HEK293 (cell line): Measurements from ENCODE around the gene SLC6A13.

Experiments used
- CTCF ChIA-PET: fragments of 350-600 bp; formaldehyde crosslinking; extraction: SDS; loops from one replicate; lab custom pipeline; 2021; ENCODE audit warnings: antibody characterized with exemption; lab: Yijun Ruan, JAX
- POLR2A ChIA-PET: fragments of 300-600 bp; formaldehyde crosslinking; extraction: SDS; loops from one replicate; lab custom pipeline; 2020; ENCODE audit warnings: antibody characterized with exemption, inconsistent platforms; lab: Yijun Ruan, JAX
- H3K27ac ChIP-seq: fragments of 200-500 bp; sonication (Bioruptor generic); 2 replicates; pipeline ENCODE4 v1.5.1; 2014; ENCODE audit warnings: low read depth, low read length, control low read depth, inconsistent platforms; ENCODE audit errors: extremely low read depth
- H3K36me3 ChIP-seq, 2 experiments: fragments of 200-500 bp in 1 of 2; sonication (Bioruptor generic) in 1 of 2; 1 replicate in 1 of 2; 2 replicates in 1 of 2; pipeline ENCODE4 v1.5.1; 2014 to 2017; ENCODE audit warnings: inconsistent platforms in 2 of 2, low read length in 2 of 2; ENCODE audit not compliant: control insufficient read depth in 2 of 2, insufficient read depth in 1 of 2
- H3K4me1 ChIP-seq: fragments of 200-500 bp; sonication (Bioruptor generic); 2 replicates; pipeline ENCODE4 v1.5.1; 2014; ENCODE audit warnings: mild to moderate bottlenecking, low read length, inconsistent platforms; ENCODE audit not compliant: control insufficient read depth, insufficient read depth
- H3K4me3 ChIP-seq: 2 replicates; pipeline ENCODE4 v1.5.1; 2011; ENCODE audit warnings: low read depth, mild to moderate bottlenecking, control low read depth, low read length, moderate library complexity
- H3K9me3 ChIP-seq: fragments of 200-500 bp; sonication (Bioruptor generic); 2 replicates; pipeline ENCODE4 v1.5.1; 2014; ENCODE audit warnings: low read depth, low read length, inconsistent platforms; ENCODE audit not compliant: control insufficient read depth, insufficient read depth
- ATF2 ChIP-seq: fragments of 450-650 bp; formaldehyde crosslinking; IDR thresholded peaks from 2 replicates; pipeline ENCODE4 v1.5.1; 2016; ENCODE audit warnings: missing biosample characterization, missing genetic modification characterization, low read depth
- ELK4 ChIP-seq: IDR thresholded peaks from 2 replicates; pipeline ENCODE4 v1.6.1; 2011; ENCODE audit warnings: mild to moderate bottlenecking, low read depth, low read length, borderline replicate concordance
- MYNN ChIP-seq: fragments of 450-650 bp; formaldehyde crosslinking; IDR thresholded peaks from 2 replicates; pipeline ENCODE4 v1.5.1; 2016; ENCODE audit warnings: missing biosample characterization, missing genetic modification characterization, borderline replicate concordance
- OSR2 ChIP-seq: fragments of 450-650 bp; formaldehyde crosslinking; IDR thresholded peaks from 2 replicates; pipeline ENCODE4 v1.5.1; 2016; ENCODE audit warnings: missing biosample characterization, missing genetic modification characterization
- PBX3 ChIP-seq: sonication (generic); formaldehyde crosslinking; IDR thresholded peaks from 2 replicates; pipeline ENCODE4 v1.8.1; 2022; ENCODE audit warnings: mild to moderate bottlenecking, moderate library complexity, missing genetic modification reagents
- PRDM4 ChIP-seq: fragments of 450-650 bp; formaldehyde crosslinking; IDR thresholded peaks from 2 replicates; pipeline ENCODE4 v1.5.1; 2017; ENCODE audit warnings: missing biosample characterization, missing genetic modification characterization
- ZBTB11 ChIP-seq: fragments of 450-650 bp; formaldehyde crosslinking; conservative IDR thresholded peaks from 2 replicates; pipeline ENCODE4 v1.5.1; 2016; ENCODE audit warnings: low read depth, missing biosample characterization, missing genetic modification characterization
- ZNF391 ChIP-seq: fragments of 450-650 bp; formaldehyde crosslinking; IDR thresholded peaks from 2 replicates; pipeline ENCODE4 v1.5.1; 2016; ENCODE audit warnings: low read depth, missing biosample characterization, missing genetic modification characterization, borderline replicate concordance
- ZNF513 ChIP-seq: fragments of 450-650 bp; IDR thresholded peaks from 2 replicates; pipeline ENCODE4 v1.5.1; 2018; ENCODE audit warnings: missing biosample characterization, missing genetic modification characterization
- ZNF548 ChIP-seq: fragments of 450-650 bp; formaldehyde crosslinking; IDR thresholded peaks from 2 replicates; pipeline ENCODE4 v1.5.1; 2016; ENCODE audit warnings: missing biosample characterization, missing genetic modification characterization

SLC6A13 gene

GRCh38 chr12:271161-271560 lies 8.5 kb upstream of the SLC6A13 start:
- peaks cover 0 to 3% of the 10 kb centered on the region in 2 experiments; a peak in 1 of 3 replicates for H3K36me3 ChIP-seq
- no peak overlapping the region for H3K4me3 ChIP-seq
- no peaks in the 10 kb centered on the region for H3K9me3 ChIP-seq
- ChIA-PET CTCF (no interaction called here), POLR2A (interaction anchor here (0.9 kb wide), 1 partner anchor 130 kb away, joined by 3 read pairs; no protein-coding TSS in a partner anchor)
- no peaks in the 10 kb centered on the region for H3K4me1 ChIP-seq
- H3K27ac ChIP-seq: no peak overlapping the region
- TF ChIP-seq MYNN: no peak
- TF ChIP-seq ZNF391 (tag by site-specific recombination): no peak
- TF ChIP-seq ELK4: no peak
- TF ChIP-seq ATF2 (tag by site-specific recombination): no peak
- TF ChIP-seq PBX3 (CRISPR knock-in tag): no peak
- TF ChIP-seq OSR2 (tag by site-specific recombination): no peak
- no peak for TF ChIP-seq ZNF548 (tag by site-specific recombination)
- TF ChIP-seq ZNF513 (tag by site-specific recombination): no peak

GRCh38 chr12:269191-269590 lies 6.6 kb upstream of the SLC6A13 start:
- CTCF ChIA-PET: interaction anchor here (0.7 to 0.8 kb wide), 2 partner anchors 46 to 49 kb away, joined by 3 to 4 read pairs; no protein-coding TSS in a partner anchor
- POLR2A ChIA-PET: no interaction called here
- Histone ChIP-seq H3K4me1 (no peaks in the 10 kb centered on the region), H3K9me3 (no peaks in the 10 kb centered on the region), H3K4me3 (no peak overlapping the region), H3K36me3 (peaks cover 0 to 3% of the 10 kb centered on the region in 2 experiments; a peak in 1 of 3 replicates)
- no peak for TF ChIP-seq ZBTB11 (tag by site-specific recombination)
- 0 out of 2 replicates have a peak, but pooled peaks have one; percentile 13 for TF ChIP-seq PRDM4 (tag by site-specific recombination)
- TF ChIP-seq, all 188 proteins: peak for 1
- no peak overlapping the region for H3K27ac ChIP-seq
